Activated naive CD8-positive, alpha-beta T cell treated with anti-CD3 and anti-CD28 coated beads for 36 hours (primary cell): ENCODE data around the gene CDC16. TPM values are rescaled to one million over a fixed set of nuclear protein-coding genes. Genes with fewer than 3 reads are reported as not detected.

Experiments
- DNase-seq: peaks from one replicate; pipeline ENCODE4 v3.0.0; 2021
- H3K27ac Mint-ChIP-seq: one replicate; pipeline ENCODE4 v1.8.0; 2022; ENCODE audit warnings: mild to moderate bottlenecking, moderate library complexity, mixed read lengths
- H3K27me3 Mint-ChIP-seq: one replicate; pipeline ENCODE4 v1.8.0; 2022; ENCODE audit warnings: mild to moderate bottlenecking, mixed read lengths
- H3K36me3 Mint-ChIP-seq: one replicate; pipeline ENCODE4 v1.8.0; 2021; ENCODE audit warnings: mild to moderate bottlenecking, mixed read lengths
- H3K4me1 Mint-ChIP-seq: one replicate; pipeline ENCODE4 v1.8.0; 2021; ENCODE audit warnings: mixed read lengths
- H3K4me3 Mint-ChIP-seq: one replicate; pipeline ENCODE4 v1.8.0; 2022; ENCODE audit warnings: mild to moderate bottlenecking, moderate library complexity, mixed read lengths
- H3K9me3 Mint-ChIP-seq: one replicate; pipeline ENCODE4 v1.8.0; 2022; ENCODE audit warnings: mixed read lengths
- total RNA-seq, 2 experiments: library from RNA; stranded (reverse); gene quantifications; one replicate each; pipeline ENCODE4 v1.2.3, GENCODE V29; 2021

The CDC16 gene
- total RNA-seq, 2 experiments from 2014 or later = 72.8 to 73.0 TPM

DNA sequence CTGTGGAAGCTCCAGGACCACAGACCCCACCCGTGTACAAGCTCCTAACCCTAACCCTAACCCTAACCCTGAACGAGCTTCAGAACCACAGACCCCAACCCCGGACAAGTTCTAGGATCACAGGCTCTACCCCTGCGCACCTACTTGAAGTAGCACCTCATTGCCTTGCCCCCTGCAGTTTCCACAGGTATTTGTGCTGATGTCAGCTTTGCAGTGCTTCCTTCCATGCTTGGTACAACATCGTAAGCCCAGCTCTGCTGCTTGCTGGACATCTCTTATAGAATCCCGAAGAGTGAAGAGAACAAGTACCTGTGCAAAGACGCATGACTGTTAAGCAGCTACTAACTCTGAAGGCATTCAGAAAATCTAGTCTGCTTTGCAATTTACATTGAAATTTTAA is 20.7 kb upstream of the CDC16 start:
- no peaks in the 10 kb centered on the region for H3K9me3 Mint-ChIP-seq
- H3K27ac Mint-ChIP-seq = no peak overlapping the region
- H3K27me3 Mint-ChIP-seq = no peaks in the 10 kb centered on the region
- peaks cover 20% of the 10 kb centered on the region for H3K4me1 Mint-ChIP-seq
- no peaks in the 10 kb centered on the region for H3K36me3 Mint-ChIP-seq
- no peak overlapping the region for H3K4me3 Mint-ChIP-seq
- no peak for DNase-seq

DNA sequence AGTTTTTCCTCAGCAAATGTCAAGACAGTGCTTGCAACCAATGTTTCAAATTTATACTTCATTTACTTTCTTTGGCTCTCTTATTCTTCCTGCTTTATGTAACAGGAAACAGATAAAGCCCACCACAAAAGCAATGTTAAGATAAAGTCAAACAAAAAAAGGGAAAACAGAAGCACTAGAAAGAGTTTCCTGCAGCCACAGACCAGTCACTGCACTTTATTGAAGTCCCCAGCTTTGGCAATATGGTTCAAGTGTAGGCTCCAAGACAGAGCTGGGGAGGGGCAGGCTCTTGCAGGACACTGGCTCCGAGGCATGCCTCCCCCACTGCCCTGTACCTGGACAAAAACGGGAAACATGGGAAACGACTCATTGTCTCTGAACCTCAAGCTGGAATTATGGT is 15.3 kb upstream of the CDC16 start:
- Mint-ChIP-seq H3K4me3 (no peak overlapping the region), H3K4me1 (peaks cover 50% of the 10 kb centered on the region)
- DNase-seq = no peak

DNA sequence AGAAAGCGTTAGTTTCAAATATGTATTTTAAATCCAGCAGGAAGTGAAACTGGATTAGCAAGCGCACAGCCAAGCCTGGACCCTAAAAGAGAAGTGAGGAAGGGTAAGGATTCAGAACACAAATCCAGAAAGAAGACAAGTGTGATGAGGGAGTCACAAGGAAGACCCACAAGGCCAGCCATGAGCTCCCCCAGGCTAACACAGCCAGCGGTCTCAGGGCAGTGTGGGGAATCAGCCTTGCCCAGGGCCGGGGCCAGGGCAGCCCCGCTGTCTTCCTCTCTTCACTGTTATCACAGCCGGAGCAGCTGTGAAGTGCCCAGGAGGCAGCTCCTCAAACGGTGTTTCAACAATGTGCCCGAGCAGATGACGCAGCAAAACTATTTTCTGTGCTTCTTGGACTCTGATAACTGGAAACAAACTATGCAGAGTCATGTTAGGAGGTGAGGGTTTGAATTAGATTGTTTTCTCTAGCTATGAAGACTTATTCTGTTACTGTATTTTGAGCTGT is 12.2 kb upstream of the CDC16 start:
- Mint-ChIP-seq H3K4me1 (peaks cover 63% of the 10 kb centered on the region), H3K4me3 (no peak overlapping the region), H3K9me3 (no peaks in the 10 kb centered on the region), H3K27ac (peak overlapping the region; percentile 54), H3K27me3 (no peaks in the 10 kb centered on the region), H3K36me3 (no peaks in the 10 kb centered on the region)
- DNase-seq = no peak

More for the DNA sequence above, 15.3 kb upstream of the CDC16 start:
- Mint-ChIP-seq H3K36me3 (no peaks in the 10 kb centered on the region), H3K27me3 (no peaks in the 10 kb centered on the region), H3K9me3 (no peaks in the 10 kb centered on the region), H3K27ac (peak overlapping the region; percentile 57)

DNA sequence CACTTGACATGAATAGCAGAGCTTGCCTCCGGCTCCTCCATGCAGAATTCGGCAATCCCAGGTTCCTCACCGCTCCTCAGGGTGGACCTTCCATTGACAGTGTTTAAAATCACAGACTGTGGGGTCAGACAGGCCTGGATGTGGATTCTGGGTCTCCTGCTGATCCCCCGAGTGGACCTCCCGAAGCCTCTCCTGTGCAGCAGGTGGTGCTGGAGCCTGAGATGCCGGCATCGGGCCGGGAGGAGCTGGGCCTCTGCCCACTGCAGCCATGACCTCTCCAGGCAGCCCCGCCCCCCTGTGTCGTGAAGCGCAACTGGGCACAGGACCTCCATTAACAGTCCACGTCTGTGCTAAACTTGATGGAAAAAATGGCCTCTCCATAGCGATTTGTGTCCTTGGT is 10.5 kb upstream of the CDC16 start:
- H3K9me3 Mint-ChIP-seq = no peaks in the 10 kb centered on the region
- no peaks in the 10 kb centered on the region for H3K27me3 Mint-ChIP-seq
- H3K4me3 Mint-ChIP-seq = no peak overlapping the region
- H3K4me1 Mint-ChIP-seq = peaks cover 55% of the 10 kb centered on the region
- no peak overlapping the region for H3K27ac Mint-ChIP-seq
- DNase-seq = no peak
- no peaks in the 10 kb centered on the region for H3K36me3 Mint-ChIP-seq

DNA sequence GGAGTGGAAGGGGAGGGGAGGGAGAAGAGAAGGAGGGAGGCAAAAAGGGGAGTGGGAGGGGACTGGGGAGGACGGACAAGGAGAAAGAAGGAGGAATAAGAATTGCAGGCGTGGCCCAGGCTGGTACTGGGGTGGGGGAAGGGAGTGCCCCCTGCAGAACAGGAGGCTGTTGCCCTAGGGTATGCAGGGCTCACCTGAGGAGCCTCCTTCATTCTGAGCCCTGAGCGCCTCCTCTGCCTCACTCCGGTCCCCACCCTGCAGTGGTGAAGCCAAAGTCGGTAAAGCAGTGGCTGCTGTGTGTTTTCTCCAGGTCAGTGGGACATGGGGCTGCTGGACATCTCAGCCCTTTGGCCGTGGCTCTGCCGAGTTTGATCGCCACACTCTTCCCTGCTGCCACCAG is 9.1 kb upstream of the CDC16 start:
- Mint-ChIP-seq H3K4me3 (no peak overlapping the region), H3K27ac (no peak overlapping the region), H3K36me3 (no peaks in the 10 kb centered on the region), H3K9me3 (no peaks in the 10 kb centered on the region), H3K27me3 (no peaks in the 10 kb centered on the region), H3K4me1 (peaks cover 55% of the 10 kb centered on the region)
- DNase-seq = no peak

DNA sequence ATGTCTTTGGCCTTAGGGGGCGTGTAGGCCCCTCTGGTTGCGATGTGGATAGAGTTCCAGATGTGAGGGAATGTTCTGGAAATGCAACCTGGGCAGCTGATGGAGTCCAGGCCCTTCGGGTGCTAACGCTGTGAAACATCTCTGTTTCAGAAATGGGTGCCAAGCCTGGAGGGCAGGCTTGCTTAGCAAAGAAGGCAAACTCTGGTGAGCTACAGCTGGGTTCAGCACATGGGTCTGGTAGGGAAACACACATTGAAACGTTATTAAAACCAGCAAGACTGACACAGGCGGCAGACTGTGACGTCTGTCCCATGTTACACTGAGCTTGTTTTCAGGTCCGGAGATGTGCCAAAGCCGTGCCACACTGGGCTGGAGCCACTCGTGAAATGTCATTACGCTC is 8.6 kb upstream of the CDC16 start:
- Mint-ChIP-seq H3K27ac (no peak overlapping the region), H3K9me3 (no peaks in the 10 kb centered on the region), H3K4me3 (no peak overlapping the region), H3K4me1 (peaks cover 52% of the 10 kb centered on the region), H3K36me3 (no peaks in the 10 kb centered on the region), H3K27me3 (no peaks in the 10 kb centered on the region)
- no peak for DNase-seq

DNA sequence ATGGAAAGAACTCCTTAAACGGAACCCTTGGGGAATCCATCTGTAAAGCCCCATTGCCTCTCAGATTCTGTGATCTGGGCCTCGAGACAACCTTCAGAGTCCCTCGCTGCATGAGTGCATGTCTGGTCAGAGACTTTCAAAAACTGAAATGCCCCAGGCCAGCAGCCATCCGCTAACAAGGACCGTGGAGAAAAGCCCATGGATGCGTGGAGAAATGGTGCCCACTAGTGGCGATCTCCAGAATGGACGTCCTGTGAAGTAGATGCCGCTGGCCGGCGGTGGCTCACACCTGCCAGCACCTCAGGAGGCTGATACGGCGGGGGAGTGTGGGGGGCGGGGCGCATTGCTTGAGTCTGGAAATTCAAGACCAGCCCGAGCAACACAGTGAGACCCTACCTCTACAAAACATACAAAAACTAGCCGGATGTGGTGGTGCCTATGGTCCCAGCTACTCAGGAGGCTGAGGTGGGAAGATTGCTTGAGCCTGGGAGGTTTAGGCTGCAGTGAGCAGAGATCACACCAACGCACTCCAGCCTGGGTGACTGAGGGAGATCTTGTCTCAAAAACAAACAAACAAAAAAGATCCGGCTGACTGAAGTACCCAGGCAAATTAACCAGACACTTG is 7.9 kb upstream of the CDC16 start:
- DNase-seq = peak; percentile 78
- Mint-ChIP-seq H3K27me3 (no peaks in the 10 kb centered on the region), H3K9me3 (no peaks in the 10 kb centered on the region), H3K4me3 (no peak overlapping the region), H3K4me1 (peaks cover 44% of the 10 kb centered on the region), H3K36me3 (no peaks in the 10 kb centered on the region), H3K27ac (no peak overlapping the region)

DNA sequence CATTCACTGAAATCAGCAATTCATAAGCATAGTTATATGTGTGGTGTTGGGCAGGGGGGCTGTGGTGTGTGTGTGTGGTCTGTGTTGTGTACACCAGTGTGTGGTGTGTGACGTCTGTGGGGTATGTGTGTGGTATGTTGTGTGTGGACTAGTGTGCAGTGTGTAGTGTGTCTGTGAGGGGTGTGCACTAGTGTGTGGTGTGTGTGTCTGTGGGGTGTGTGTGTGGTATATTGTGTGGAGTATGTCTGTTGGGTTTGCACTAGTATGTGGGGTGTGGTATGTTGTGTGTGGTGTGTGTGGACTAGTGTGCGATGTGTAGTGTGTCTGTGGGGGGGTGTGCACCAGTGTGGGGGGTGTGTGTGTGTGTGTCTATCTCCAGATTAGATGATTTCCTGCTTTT is 7.2 kb upstream of the CDC16 start:
- DNase-seq = no peak
- H3K27me3 Mint-ChIP-seq = no peaks in the 10 kb centered on the region
- H3K36me3 Mint-ChIP-seq = no peaks in the 10 kb centered on the region
- no peak overlapping the region for H3K4me3 Mint-ChIP-seq
- H3K4me1 Mint-ChIP-seq = peaks cover 38% of the 10 kb centered on the region
- H3K9me3 Mint-ChIP-seq = no peaks in the 10 kb centered on the region
- no peak overlapping the region for H3K27ac Mint-ChIP-seq

DNA sequence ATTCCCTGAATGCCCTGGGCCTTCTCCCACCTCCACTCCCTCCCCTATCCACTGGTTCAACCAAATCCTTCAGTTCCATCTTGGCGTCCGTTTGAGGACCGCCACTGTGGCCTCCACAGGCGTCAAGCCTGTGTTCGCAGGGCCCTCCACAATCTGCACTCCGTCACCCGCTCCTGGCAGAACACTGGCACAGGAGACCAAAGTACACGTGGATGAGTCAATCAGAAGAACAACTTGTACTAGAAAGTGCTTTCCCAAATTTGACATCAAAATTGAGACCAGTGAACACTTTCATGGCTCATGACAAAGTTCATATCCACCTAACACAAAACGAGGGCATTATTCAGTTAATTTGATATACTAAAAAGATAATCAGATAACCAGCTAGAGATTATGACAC is 6.5 kb upstream of the CDC16 start:
- H3K36me3 Mint-ChIP-seq = no peaks in the 10 kb centered on the region
- H3K27ac Mint-ChIP-seq = no peak overlapping the region
- H3K4me3 Mint-ChIP-seq = no peak overlapping the region
- no peaks in the 10 kb centered on the region for H3K9me3 Mint-ChIP-seq
- no peaks in the 10 kb centered on the region for H3K27me3 Mint-ChIP-seq
- no peak for DNase-seq
- H3K4me1 Mint-ChIP-seq = peaks cover 34% of the 10 kb centered on the region

DNA sequence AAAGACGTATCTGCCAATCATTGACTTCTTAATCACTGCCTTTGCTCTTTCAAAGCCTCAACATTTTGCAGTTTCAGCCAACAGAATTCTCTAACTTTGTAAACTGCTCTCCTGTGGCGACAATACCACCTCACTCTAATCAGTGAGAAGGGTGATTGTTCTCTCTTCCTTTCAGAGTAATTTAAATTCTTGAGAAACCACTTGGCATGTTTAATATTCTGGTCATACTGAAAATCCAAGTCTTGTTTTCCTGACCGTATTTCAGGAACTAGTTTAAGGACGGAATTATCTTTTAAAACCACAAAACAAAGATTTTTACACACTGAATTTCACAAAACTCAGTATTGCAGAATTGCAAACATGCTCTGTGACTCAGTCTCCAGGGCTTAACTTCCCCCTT is 5.2 kb upstream of the CDC16 start:
- H3K27me3 Mint-ChIP-seq = no peaks in the 10 kb centered on the region
- DNase-seq = no peak
- peaks cover 35% of the 10 kb centered on the region for H3K4me1 Mint-ChIP-seq
- H3K4me3 Mint-ChIP-seq = no peak overlapping the region
- H3K36me3 Mint-ChIP-seq = no peaks in the 10 kb centered on the region
- H3K27ac Mint-ChIP-seq = no peak overlapping the region
- H3K9me3 Mint-ChIP-seq = peaks cover 3% of the 10 kb centered on the region

DNA sequence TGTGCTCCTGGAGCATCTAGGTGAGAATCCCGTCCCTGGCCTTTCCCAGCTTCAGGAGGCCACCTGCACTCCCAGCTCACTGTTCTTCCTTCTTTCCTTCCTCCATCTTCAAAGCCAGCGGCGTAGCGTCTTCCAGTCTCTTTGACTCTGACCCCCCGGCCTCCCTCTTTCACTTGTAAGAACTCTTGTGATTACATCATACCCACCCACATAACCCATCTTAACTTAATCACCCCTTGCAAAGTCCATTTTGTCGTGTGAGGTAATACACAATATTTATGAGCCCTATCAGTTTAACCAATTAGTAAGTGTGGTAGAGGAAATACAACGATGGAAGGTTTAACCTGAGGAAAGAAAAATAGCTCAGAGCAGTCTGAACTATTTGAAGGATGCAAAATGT is 4.6 kb upstream of the CDC16 start:
- no peaks in the 10 kb centered on the region for H3K36me3 Mint-ChIP-seq
- peaks cover 30% of the 10 kb centered on the region for H3K4me1 Mint-ChIP-seq
- no peak overlapping the region for H3K4me3 Mint-ChIP-seq
- DNase-seq = no peak
- H3K27ac Mint-ChIP-seq = peak overlapping the region; percentile 11
- H3K9me3 Mint-ChIP-seq = peaks cover 4% of the 10 kb centered on the region
- no peaks in the 10 kb centered on the region for H3K27me3 Mint-ChIP-seq

DNA sequence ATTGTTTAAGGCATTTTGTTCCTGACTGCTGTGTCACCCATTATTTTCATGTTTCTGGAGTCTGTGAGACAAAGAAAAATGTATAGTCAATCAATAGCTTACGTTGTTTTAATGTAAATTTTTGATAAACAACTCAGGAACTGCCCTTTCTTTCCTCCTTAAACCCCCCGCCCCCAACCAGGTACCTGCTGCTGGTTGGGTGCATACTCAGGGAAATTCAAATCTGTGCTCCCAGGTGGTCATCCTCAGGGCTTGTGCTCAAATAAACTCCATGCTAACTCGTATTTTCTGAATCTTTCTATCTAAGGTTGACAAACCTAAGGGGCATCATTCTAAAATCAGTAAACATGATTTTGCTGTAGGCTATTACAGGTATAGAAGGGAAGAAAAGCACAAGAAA is 4.1 kb upstream of the CDC16 start:
- no peak overlapping the region for H3K4me3 Mint-ChIP-seq
- DNase-seq = no peak
- no peaks in the 10 kb centered on the region for H3K27me3 Mint-ChIP-seq
- peaks cover 4% of the 10 kb centered on the region for H3K9me3 Mint-ChIP-seq
- peaks cover 4% of the 10 kb centered on the region for H3K36me3 Mint-ChIP-seq
- no peak overlapping the region for H3K27ac Mint-ChIP-seq
- H3K4me1 Mint-ChIP-seq = peaks cover 34% of the 10 kb centered on the region

DNA sequence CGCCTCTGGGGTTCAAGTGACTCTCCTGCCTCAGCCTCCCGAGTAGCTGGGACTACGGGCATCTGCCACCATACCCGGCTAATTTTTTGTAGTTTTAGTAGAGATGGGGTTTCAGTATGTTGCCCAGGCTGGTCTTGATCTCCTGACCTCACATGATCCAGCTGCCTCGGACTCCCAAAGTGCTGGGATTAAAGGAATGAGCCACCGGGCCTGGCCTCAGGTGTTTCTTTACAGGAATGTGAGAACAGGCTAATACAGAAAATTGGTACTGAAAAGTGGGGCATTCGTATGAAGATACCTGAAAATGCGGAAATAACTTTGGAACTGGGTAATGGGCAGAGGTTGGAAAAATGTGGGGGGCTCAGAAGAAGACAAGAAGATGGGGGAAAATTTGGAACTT is 2.8 kb upstream of the CDC16 start:
- no peak overlapping the region for H3K27ac Mint-ChIP-seq
- no peaks in the 10 kb centered on the region for H3K27me3 Mint-ChIP-seq
- H3K4me1 Mint-ChIP-seq = peaks cover 37% of the 10 kb centered on the region
- H3K4me3 Mint-ChIP-seq = no peak overlapping the region
- no peak for DNase-seq
- peaks cover 4% of the 10 kb centered on the region for H3K9me3 Mint-ChIP-seq
- peaks cover 8% of the 10 kb centered on the region for H3K36me3 Mint-ChIP-seq

DNA sequence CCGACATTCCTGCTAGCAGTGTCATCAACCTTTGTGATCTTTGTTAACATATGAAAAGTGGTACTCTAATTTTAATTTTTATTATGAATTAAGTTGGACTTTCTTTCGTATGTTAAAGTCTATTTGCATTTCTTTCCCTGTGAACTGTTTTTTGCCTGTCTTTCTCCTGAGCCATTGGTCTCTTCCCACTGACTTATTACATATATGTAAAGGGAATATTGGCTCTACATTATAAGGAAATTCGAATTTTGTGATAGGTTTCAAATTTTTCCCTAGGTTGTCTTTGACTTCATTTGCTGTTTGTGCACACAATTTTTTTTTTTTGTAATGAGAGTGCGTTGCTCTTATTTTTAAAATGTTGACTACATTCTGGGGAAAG is 442 bp upstream of the CDC16 start:
- H3K36me3 Mint-ChIP-seq = peaks cover 22% of the 10 kb centered on the region
- DNase-seq = no peak
- H3K4me1 Mint-ChIP-seq = peaks cover 41% of the 10 kb centered on the region
- no peaks in the 10 kb centered on the region for H3K27me3 Mint-ChIP-seq
- peak overlapping the region; percentile 93 for H3K27ac Mint-ChIP-seq
- peaks cover 4% of the 10 kb centered on the region for H3K9me3 Mint-ChIP-seq
- peak overlapping the region; percentile 90 for H3K4me3 Mint-ChIP-seq

DNA sequence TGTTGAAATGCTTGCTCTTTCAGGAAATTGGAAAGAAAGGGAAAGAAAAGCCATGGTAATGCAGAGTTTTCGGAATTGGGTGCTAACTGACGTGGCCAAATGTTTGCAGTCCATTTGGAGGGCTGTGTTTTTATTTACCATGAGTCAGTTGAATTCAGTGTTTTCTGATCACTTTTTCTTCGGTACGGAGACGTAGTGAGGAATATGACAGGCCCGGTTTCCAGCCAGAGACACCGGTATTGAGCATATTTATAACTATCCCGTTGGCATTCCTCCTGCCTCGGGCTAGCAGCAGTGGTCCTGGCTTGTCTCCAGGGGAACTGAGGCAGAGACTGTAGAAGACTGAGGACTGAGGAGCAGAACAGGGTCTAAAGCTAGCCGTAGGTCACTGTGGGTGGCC is 1.0 kb downstream of the CDC16 start:
- H3K27ac Mint-ChIP-seq = peak overlapping the region; percentile 86
- DNase-seq = no peak
- H3K9me3 Mint-ChIP-seq = peaks cover 4% of the 10 kb centered on the region
- H3K36me3 Mint-ChIP-seq = peaks cover 23% of the 10 kb centered on the region
- peak overlapping the region; percentile 90 for H3K4me3 Mint-ChIP-seq
- H3K4me1 Mint-ChIP-seq = peaks cover 30% of the 10 kb centered on the region
- no peaks in the 10 kb centered on the region for H3K27me3 Mint-ChIP-seq

DNA sequence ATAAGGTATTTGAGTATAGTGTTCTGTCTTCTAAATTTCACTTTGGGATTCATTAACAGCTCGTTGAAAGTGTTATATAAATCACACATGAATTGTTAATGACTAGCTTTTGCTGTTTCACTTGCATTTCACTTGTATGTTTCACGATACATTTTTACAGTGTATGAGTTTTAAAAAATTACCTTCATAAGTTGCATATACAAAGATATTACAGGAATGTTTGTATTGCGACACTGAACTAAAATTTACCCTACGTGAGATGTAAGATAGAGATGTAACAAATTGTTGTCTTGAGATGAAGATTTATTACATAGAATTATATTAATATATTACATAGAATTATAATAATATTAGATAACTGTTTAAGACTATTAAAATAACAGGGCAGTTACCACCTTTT is 1.5 kb downstream of the CDC16 start:
- H3K36me3 Mint-ChIP-seq = peaks cover 26% of the 10 kb centered on the region
- H3K27me3 Mint-ChIP-seq = no peaks in the 10 kb centered on the region
- H3K4me1 Mint-ChIP-seq = peaks cover 30% of the 10 kb centered on the region
- peaks cover 4% of the 10 kb centered on the region for H3K9me3 Mint-ChIP-seq
- H3K27ac Mint-ChIP-seq = no peak overlapping the region
- H3K4me3 Mint-ChIP-seq = peak overlapping the region; percentile 90
- no peak for DNase-seq
